Measurements from ENCODE around the gene STING1. TPM values are rescaled to one million over a fixed set of nuclear protein-coding genes. Genes with fewer than 3 reads are reported as not detected.

The STING1 gene
- total RNA-seq, 4 donors from 2014 or later = 28.4 to 59.9 (median 38.6) TPM

GRCh38 chr5:139501381-139501780 lies 18.8 kb upstream of the STING1 start:
- Histone ChIP-seq H3K27ac (no peak overlapping the region), H3K27me3 (no peaks in the 10 kb centered on the region), H3K4me3 (replicated peaks in 1 of 3) (no peak overlapping the region), H3K36me3 (no peaks in the 10 kb centered on the region), H3K9me3 (no peaks in the 10 kb centered on the region), H3K4me1 (no peaks in the 10 kb centered on the region)
- TF ChIP-seq CTCF (IDR thresholded peaks at IDR 0.05) = no peak
- no peak for TF ChIP-seq POLR2A (IDR thresholded peaks at IDR 0.05)
- intact Hi-C loops (cut with DNase I) = no loop called here
- DNase-seq = no peak
- WGBS, 2 donors = 77 to 95% methylated on average over 4 of the region's 4 CpGs

- no peak for TF ChIP-seq CTCF (IDR thresholded peaks at IDR 0.05)
- no peak for TF ChIP-seq POLR2A (IDR thresholded peaks at IDR 0.05)
- H3K27me3 ChIP-seq = no peaks in the 10 kb centered on the region
- intact Hi-C loops (cut with DNase I) = no loop called here
- DNase-seq = no peak
- WGBS, 2 donors = 84 to 91% methylated on average over 3 of the region's 3 CpGs
- H3K4me3 ChIP-seq (replicated peaks in 1 of 3) = no peak overlapping the region
- H3K27ac ChIP-seq = no peak overlapping the region
- peaks cover 0 to 21% of the 10 kb centered on the region in 2 donors for H3K4me1 ChIP-seq
- H3K36me3 ChIP-seq = no peaks in the 10 kb centered on the region
- H3K9me3 ChIP-seq = no peaks in the 10 kb centered on the region
Measured at GRCh38 chr5:139495638-139496435, 13.3 kb upstream of the STING1 start.

- H3K27ac ChIP-seq = no peak overlapping the region
- intact Hi-C loops (cut with DNase I) = no loop called here
Measured at GRCh38 chr5:139494832-139495231, 12.3 kb upstream of the STING1 start.

GRCh38 chr5:139494256-139494655 lies 11.7 kb upstream of the STING1 start:
- 77 to 80% methylated on average over 3 of the region's 3 CpGs for WGBS, 2 donors
- Histone ChIP-seq H3K4me1 (peaks cover 0 to 21% of the 10 kb centered on the region in 2 donors), H3K36me3 (no peaks in the 10 kb centered on the region), H3K4me3 (replicated peaks in 1 of 3) (no peak overlapping the region), H3K27ac (no peak overlapping the region), H3K9me3 (no peaks in the 10 kb centered on the region), H3K27me3 (no peaks in the 10 kb centered on the region)
- no peak for DNase-seq
- TF ChIP-seq CTCF (IDR thresholded peaks at IDR 0.05) (no peak), POLR2A (IDR thresholded peaks at IDR 0.05) (no peak)
- intact Hi-C loops (cut with DNase I) = no loop called here

More at GRCh38 chr5:139494832-139495231, 12.3 kb upstream of the STING1 start:
- Histone ChIP-seq H3K9me3 (no peaks in the 10 kb centered on the region), H3K36me3 (no peaks in the 10 kb centered on the region), H3K4me1 (peaks cover 0 to 21% of the 10 kb centered on the region in 2 donors), H3K27me3 (no peaks in the 10 kb centered on the region), H3K4me3 (replicated peaks in 1 of 3) (no peak overlapping the region)
- no peak for DNase-seq
- TF ChIP-seq CTCF (IDR thresholded peaks at IDR 0.05) (no peak), POLR2A (IDR thresholded peaks at IDR 0.05) (no peak)

DNA sequence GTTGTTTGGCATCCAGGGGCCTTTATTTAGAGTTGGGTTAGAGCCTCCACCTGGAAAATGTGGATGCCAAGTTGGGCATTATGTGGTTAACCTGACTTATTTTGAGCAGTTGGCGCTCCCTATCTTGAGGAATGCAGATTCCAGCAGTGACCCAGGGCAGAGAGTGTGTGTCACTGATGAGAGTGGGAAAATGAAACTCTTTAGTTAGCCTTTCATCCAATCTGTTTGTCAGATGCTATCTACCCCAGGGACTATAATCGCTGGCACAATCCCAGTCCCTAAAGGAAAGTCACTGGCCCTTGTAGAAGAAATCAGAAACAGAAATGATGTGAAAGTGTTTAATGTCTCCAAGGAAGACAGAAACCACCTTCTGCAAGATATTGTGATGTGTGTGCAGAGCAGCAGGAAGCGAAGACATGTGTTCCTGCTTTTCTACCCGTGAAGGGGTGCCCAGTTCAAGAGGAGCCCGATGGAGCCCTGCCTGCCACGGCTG lies 10.2 kb upstream of the STING1 start:
- Histone ChIP-seq H3K4me1 (peaks cover 0 to 21% of the 10 kb centered on the region in 2 donors), H3K36me3 (no peaks in the 10 kb centered on the region), H3K9me3 (no peaks in the 10 kb centered on the region), H3K27me3 (no peaks in the 10 kb centered on the region), H3K27ac (peak overlapping the region in 1 of 3 donors; percentile 5), H3K4me3 (replicated peaks in 1 of 3) (no peak overlapping the region)
- peak in 1 of 2 donors; percentile 10 for DNase-seq
- intact Hi-C loops (cut with DNase I) = no loop called here
- no peak for TF ChIP-seq CTCF (IDR thresholded peaks at IDR 0.05)
- 30 to 36% methylated on average over 6 of the region's 6 CpGs for WGBS, 2 donors
